ENCODE measurements around the gene LBHD2.

DNA sequence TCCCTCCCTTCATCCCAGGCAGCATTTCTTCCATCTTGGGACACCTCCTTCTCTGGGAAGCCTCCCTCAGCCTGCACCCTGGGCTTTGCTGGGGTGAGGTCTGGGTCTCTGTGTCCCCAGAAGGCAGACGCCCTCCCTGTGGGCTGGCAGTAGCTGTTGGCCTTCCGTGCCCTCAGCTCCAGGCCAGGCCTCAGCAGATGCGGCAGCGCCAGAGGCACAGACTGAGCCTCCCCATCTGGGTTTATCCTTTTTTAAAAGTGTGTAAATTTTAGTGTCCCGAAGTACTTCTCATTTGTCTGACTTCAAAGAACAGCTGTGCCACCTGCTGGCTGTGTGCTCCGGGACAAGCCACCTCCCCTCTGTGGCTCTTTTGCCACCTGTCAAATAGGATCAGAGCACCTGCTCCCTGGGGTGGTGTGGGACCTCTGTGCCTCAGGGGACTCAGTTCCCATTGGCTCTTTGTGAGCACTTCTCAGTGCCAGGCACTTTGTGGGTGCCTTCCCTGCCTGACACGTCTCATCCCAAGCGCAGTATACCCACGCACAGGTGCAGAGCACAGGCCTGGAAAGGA, 21.7 kb downstream of the LBHD2 start:
- no peak for TF ChIP-seq RAD21 (IDR thresholded peaks at IDR 0.05 in 1 of 2, conservative IDR thresholded peaks at IDR 0.05 in 1 of 2; ENCODE audit: low read depth in 2 of 2, low read length in 2 of 2)
- TF ChIP-seq, protein P1, sequence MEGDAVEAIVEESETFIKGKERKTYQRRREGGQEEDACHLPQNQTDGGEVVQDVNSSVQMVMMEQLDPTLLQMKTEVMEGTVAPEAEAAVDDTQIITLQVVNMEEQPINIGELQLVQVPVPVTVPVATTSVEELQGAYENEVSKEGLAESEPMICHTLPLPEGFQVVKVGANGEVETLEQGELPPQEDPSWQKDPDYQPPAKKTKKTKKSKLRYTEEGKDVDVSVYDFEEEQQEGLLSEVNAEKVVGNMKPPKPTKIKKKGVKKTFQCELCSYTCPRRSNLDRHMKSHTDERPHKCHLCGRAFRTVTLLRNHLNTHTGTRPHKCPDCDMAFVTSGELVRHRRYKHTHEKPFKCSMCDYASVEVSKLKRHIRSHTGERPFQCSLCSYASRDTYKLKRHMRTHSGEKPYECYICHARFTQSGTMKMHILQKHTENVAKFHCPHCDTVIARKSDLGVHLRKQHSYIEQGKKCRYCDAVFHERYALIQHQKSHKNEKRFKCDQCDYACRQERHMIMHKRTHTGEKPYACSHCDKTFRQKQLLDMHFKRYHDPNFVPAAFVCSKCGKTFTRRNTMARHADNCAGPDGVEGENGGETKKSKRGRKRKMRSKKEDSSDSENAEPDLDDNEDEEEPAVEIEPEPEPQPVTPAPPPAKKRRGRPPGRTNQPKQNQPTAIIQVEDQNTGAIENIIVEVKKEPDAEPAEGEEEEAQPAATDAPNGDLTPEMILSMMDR (IDR thresholded peaks at IDR 0.05; ENCODE audit: control extremely low read depth in 1 of 3, insufficient read depth in 1 of 3, low read depth in 1 of 3, low read length in 3 of 3) = no peak
- no peak for TF ChIP-seq ATF3 (IDR thresholded peaks at IDR 0.05; ENCODE audit: insufficient read depth, low read depth, low read length)
- no peak for TF ChIP-seq POLR2AphosphoS5 (IDR thresholded peaks at IDR 0.05; ENCODE audit: low read depth, low read length)
- no peak for TF ChIP-seq SIN3A (conservative IDR thresholded peaks at IDR 0.05 in 1 of 2, IDR thresholded peaks at IDR 0.05 in 1 of 2; ENCODE audit: low read depth in 1 of 2, low read length in 2 of 2)
- no peak for TF ChIP-seq CBX5 (IDR thresholded peaks at IDR 0.05; ENCODE audit: low read depth, low read length)
- TF ChIP-seq SP2 (IDR thresholded peaks at IDR 0.05; ENCODE audit: low read length) = no peak
- TF ChIP-seq BRCA1 (IDR thresholded peaks at IDR 0.05; ENCODE audit: low read depth, low read length) = no peak
- no peak for TF ChIP-seq BCL11A (IDR thresholded peaks at IDR 0.05; ENCODE audit: low read depth in 2 of 2, low read length in 2 of 2)
- TF ChIP-seq SIX5 (IDR thresholded peaks at IDR 0.05; ENCODE audit: low read depth, low read length) = no peak
- TF ChIP-seq CREB1 (IDR thresholded peaks at IDR 0.05) = no peak
